ENCODE data around the gene SCN3A.

Gene SCN3A

DNA sequence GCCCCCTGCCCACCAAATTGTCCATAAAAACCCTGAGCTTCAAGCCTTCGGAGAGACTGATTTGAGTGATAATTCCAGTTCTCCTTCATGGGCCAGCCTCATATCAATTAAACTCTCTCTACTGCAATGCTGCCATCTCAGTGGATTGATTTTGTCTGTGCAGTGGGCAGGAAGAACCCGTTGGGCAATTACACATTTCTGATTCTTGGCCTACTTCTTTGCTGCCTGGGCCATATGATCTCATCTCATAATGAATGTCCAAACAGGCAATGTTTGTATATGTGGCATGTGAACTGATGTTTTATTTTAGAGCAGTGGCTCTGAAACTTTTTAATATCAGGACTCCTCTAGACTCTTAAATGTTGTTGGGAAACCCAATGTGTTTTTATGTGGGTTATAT, 147.3 kb downstream of the SCN3A start:
- no peak for DNase-seq (ENCODE audit: low read depth)

DNA sequence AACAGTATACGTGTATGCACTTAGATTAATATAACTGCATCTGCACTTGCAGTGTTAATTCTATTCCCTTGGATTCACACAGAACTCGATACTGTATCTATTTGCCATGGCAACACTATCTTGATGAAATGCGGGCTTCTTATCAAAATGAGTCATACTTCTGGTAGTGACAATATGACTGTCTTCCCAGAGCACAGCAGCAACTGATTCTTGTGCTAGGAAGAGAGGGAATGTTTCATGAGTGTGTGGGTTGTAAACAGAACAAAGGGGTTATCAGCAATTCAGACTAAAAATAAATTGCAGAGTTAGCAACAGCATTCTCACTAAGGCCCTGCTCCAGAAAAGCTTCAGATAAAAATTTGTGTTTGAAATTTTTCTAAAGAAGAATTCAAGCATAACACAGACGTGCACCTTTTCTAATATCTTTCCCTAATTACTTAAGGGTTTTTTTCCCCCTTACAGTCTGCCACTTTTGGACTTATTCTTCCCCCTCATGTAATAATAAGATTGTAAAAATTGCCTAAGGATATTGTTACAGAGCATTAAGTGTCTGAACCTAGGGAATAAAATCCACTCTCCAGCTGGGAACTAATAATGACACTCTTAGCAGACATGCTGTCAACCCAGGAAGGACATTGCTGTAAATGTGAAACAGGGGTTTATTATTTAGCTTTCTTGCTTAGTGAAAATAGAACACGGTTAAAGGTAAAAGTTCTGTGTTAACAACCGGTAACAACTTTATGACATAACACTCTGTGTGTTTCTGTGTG, 148.6 kb downstream of the SCN3A start:
- no peak for DNase-seq (ENCODE audit: low read depth)

DNA sequence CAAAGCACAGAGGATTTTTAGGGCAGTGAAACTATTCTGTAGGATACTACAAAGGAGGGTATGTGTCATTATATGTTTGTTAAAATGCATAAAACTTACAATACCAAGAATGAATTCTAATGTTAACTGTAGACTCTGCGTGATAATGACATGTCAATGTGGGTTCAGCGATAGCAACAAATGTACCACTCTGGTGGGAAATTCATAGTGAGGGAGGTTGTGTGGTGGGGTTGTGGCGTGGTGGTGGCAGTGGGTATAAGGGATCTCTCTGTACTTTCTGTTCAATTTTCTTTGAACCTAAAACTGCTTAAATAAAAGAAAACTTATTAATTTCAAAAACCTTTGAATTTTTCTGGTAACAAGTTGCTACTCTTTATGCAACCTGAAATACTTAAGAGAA, 149.2 kb downstream of the SCN3A start:
- DNase-seq (ENCODE audit: low read depth): no peak

DNA sequence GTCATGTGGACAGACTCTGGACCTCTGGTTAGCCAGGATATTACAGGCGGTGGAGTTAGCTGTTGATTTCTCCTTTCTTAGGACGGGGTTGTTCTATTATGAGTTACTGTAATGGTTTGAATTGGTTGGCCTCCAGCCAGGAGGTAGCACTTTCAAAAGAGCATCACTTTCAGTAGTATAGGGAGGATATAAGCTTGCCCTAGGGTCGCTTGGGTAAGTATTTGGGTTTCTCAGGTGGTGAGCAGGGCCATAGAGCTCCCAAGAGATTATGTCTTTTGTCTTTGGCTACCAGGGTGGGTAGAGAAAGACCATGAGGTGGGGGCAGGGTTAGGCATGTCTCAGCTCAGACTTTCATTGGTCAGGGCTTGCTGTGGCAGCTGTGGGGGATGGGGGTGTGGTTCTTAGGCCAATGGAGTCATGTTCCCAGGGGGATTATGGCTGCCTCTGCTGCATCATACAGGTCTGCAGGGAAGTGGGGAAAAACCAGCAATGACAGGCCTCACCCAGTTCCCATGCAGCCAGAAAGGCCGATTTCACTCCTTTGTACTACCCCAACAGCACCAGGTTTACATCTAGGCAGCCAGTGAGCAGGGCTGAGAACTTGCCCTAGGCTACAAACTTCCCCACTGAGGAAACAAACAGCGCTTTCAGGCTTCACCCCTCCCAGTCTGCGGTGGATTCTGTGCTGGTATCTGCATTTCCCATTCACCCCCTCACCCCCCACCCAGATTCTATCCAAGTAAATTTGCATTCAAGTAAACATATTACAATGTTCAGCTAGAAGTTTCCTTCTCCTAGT, 159.1 kb downstream of the SCN3A start:
- DNase-seq (ENCODE audit: low read depth): no peak

All from T-helper 22 cell (primary cell).